Esophagus (tissue), 2 donors: ENCODE results near the gene LRRC46. TPM values are rescaled to one million over a fixed set of nuclear protein-coding genes. Genes with fewer than 3 reads are reported as not detected.

ENCODE experiments used
- H3K27ac ChIP-seq, 2 donors: one replicate each; pipeline ENCODE4 v1.5.1; 2013; ENCODE audit warnings: low read depth in 2 of 2, mild to moderate bottlenecking in 2 of 2, inconsistent platforms in 1 of 2, low read length in 1 of 2, moderate library complexity in 1 of 2
- H3K27me3 ChIP-seq, 2 donors: one replicate each; pipeline ENCODE4 v1.6.1; 2013; ENCODE audit warnings: low read length in 2 of 2, control low read depth in 1 of 2, mild to moderate bottlenecking in 1 of 2; ENCODE audit not compliant: insufficient read depth in 2 of 2, control insufficient read depth in 1 of 2
- H3K36me3 ChIP-seq, 2 donors: one replicate each; pipeline ENCODE4 v1.6.1; 2013; ENCODE audit warnings: low read length in 1 of 2; ENCODE audit not compliant: control insufficient read depth in 2 of 2, insufficient read depth in 2 of 2
- H3K4me1 ChIP-seq, 2 donors: one replicate each; pipeline ENCODE4 v1.6.1; 2013; ENCODE audit warnings: low read length in 1 of 2; ENCODE audit not compliant: control insufficient read depth in 2 of 2, insufficient read depth in 2 of 2
- H3K4me3 ChIP-seq, 2 donors: one replicate each; pipeline ENCODE4 v1.5.1; 2013; ENCODE audit warnings: low read length in 2 of 2, mild to moderate bottlenecking in 2 of 2, low read depth in 1 of 2, moderate library complexity in 1 of 2
- H3K9me3 ChIP-seq, 2 donors: one replicate each; pipeline ENCODE4 v1.6.1; 2013; ENCODE audit warnings: mild to moderate bottlenecking in 2 of 2, low read depth in 1 of 2, low read length in 1 of 2, moderate library complexity in 1 of 2; ENCODE audit not compliant: control insufficient read depth in 2 of 2, insufficient read depth in 1 of 2
- WGBS, 2 donors: extraction: QIAGEN DNeasy Blood & Tissue Kit; methylation state at CpG; one replicate each; pipeline ENCODE4 v1.1.7; 2013; 5-methylcytosine and 5-hydroxymethylcytosine counted together
- polyA plus RNA-seq, 2 donors: library from polyadenylated mRNA; stranded (reverse); fragments of 200-250 nt; gene quantifications; one replicate each; pipeline ENCODE4 v1.2.3, GENCODE V29; 2013
- donor health status: healthy with polysubstance abuse.
- donor health status: Bipolar disorder and iron deficiency.

Gene LRRC46
- polyA plus RNA-seq, 2 donors = 0.25 to 0.53 TPM

GRCh38 chr17:47822785-47823184 lies 8.7 kb upstream of the LRRC46 start:
- no peak overlapping the region for H3K27ac ChIP-seq
- H3K36me3 ChIP-seq = peaks cover 21 to 26% of the 10 kb centered on the region in 2 donors
- WGBS, 2 donors = 86 to 89% methylated on average over 4 of the region's 4 CpGs
- no peaks in the 10 kb centered on the region for H3K9me3 ChIP-seq
- peaks cover 6 to 9% of the 10 kb centered on the region in 2 donors for H3K4me1 ChIP-seq
- H3K4me3 ChIP-seq = no peak overlapping the region
- H3K27me3 ChIP-seq = no peaks in the 10 kb centered on the region

GRCh38 chr17:47823519-47823918 lies 8.0 kb upstream of the LRRC46 start:
- 87 to 89% methylated on average over 4 of the region's 4 CpGs for whole genome bisulfite sequencing, 2 donors
- H3K4me3 ChIP-seq = no peak overlapping the region
- H3K9me3 ChIP-seq = no peaks in the 10 kb centered on the region
- H3K27ac ChIP-seq = no peak overlapping the region
- H3K4me1 ChIP-seq = peaks cover 6 to 9% of the 10 kb centered on the region in 2 donors
- no peaks in the 10 kb centered on the region for H3K27me3 ChIP-seq
- peaks cover 21 to 27% of the 10 kb centered on the region in 2 donors for H3K36me3 ChIP-seq

GRCh38 chr17:47829870-47830269 lies 1.6 kb upstream of the LRRC46 start:
- Histone ChIP-seq H3K9me3 (no peaks in the 10 kb centered on the region), H3K27me3 (no peaks in the 10 kb centered on the region), H3K4me3 (no peak overlapping the region), H3K27ac (no peak overlapping the region), H3K36me3 (peaks cover 10 to 16% of the 10 kb centered on the region in 2 donors), H3K4me1 (peaks cover 3 to 7% of the 10 kb centered on the region in 2 donors)
- 68 to 77% methylated on average over 3 of the region's 3 CpGs for WGBS, 2 donors

- Histone ChIP-seq H3K36me3 (peaks cover 10 to 15% of the 10 kb centered on the region in 2 donors), H3K4me3 (peak overlapping the region; percentile 60 to 92), H3K27ac (peak overlapping the region; percentile 80 to 88), H3K27me3 (no peaks in the 10 kb centered on the region), H3K9me3 (no peaks in the 10 kb centered on the region), H3K4me1 (peaks cover 3 to 7% of the 10 kb centered on the region in 2 donors)
- 62 to 67% methylated on average over 18 of the region's 18 CpGs for WGBS, 2 donors
Measured at GRCh38 chr17:47830396-47831002, 971 bp upstream of the LRRC46 start.

- Histone ChIP-seq H3K4me3 (peak overlapping the region in 1 of 2 donors; percentile 60), H3K27ac (no peak overlapping the region), H3K4me1 (peaks cover 3 to 9% of the 10 kb centered on the region in 2 donors), H3K27me3 (no peaks in the 10 kb centered on the region), H3K36me3 (peaks cover 4 to 18% of the 10 kb centered on the region in 2 donors), H3K9me3 (no peaks in the 10 kb centered on the region)
- WGBS, 2 donors = 14 to 16% methylated on average over 7 of the region's 7 CpGs
Measured at GRCh38 chr17:47831934-47832327, 461 bp downstream of the LRRC46 start.

- no peak overlapping the region for H3K4me3 ChIP-seq
- H3K36me3 ChIP-seq = peaks cover 3 to 23% of the 10 kb centered on the region in 2 donors
- WGBS, 2 donors = 56 to 57% methylated on average over 5 of the region's 5 CpGs
- H3K4me1 ChIP-seq = peaks cover 3 to 9% of the 10 kb centered on the region in 2 donors
- no peaks in the 10 kb centered on the region for H3K27me3 ChIP-seq
- no peak overlapping the region for H3K27ac ChIP-seq
- H3K9me3 ChIP-seq = no peaks in the 10 kb centered on the region
Measured at GRCh38 chr17:47834756-47835155, 3.3 kb downstream of the LRRC46 start.

GRCh38 chr17:47836601-47837000 lies 5.1 kb downstream of the LRRC46 start:
- Histone ChIP-seq H3K36me3 (peaks cover 3 to 23% of the 10 kb centered on the region in 2 donors), H3K4me1 (peaks cover 3 to 17% of the 10 kb centered on the region in 2 donors), H3K9me3 (no peaks in the 10 kb centered on the region), H3K27ac (no peak overlapping the region), H3K4me3 (no peak overlapping the region), H3K27me3 (no peaks in the 10 kb centered on the region)
- 79 to 90% methylated on average over 6 of the region's 6 CpGs for WGBS, 2 donors

GRCh38 chr17:47837401-47838039 lies 6.0 kb downstream of the LRRC46 start:
- WGBS, 2 donors = 71 to 75% methylated on average over 13 of the region's 13 CpGs
- H3K9me3 ChIP-seq = no peaks in the 10 kb centered on the region
- H3K36me3 ChIP-seq = peaks cover 3 to 23% of the 10 kb centered on the region in 2 donors
- H3K4me3 ChIP-seq = no peak overlapping the region
- H3K27ac ChIP-seq = no peak overlapping the region
- H3K4me1 ChIP-seq = peaks cover 0 to 14% of the 10 kb centered on the region in 2 donors
- no peaks in the 10 kb centered on the region for H3K27me3 ChIP-seq

- Histone ChIP-seq H3K4me1 (peaks cover 3 to 17% of the 10 kb centered on the region in 2 donors), H3K27me3 (no peaks in the 10 kb centered on the region), H3K27ac (no peak overlapping the region), H3K4me3 (no peak overlapping the region), H3K36me3 (peaks cover 3 to 23% of the 10 kb centered on the region in 2 donors), H3K9me3 (no peaks in the 10 kb centered on the region)
- 91 to 94% methylated on average over 13 of the region's 13 CpGs for WGBS, 2 donors
Measured at GRCh38 chr17:47838636-47839035, 7.2 kb downstream of the LRRC46 start.

- Histone ChIP-seq H3K27me3 (no peaks in the 10 kb centered on the region), H3K4me1 (peaks cover 3 to 17% of the 10 kb centered on the region in 2 donors), H3K36me3 (peaks cover 3 to 23% of the 10 kb centered on the region in 2 donors), H3K4me3 (no peak overlapping the region), H3K9me3 (no peaks in the 10 kb centered on the region), H3K27ac (no peak overlapping the region)
- 87 to 90% methylated on average over 5 of the region's 5 CpGs for WGBS, 2 donors
Measured at GRCh38 chr17:47839071-47839470, 7.6 kb downstream of the LRRC46 start.
